Amygdala (tissue), 56 donors: Measurements from ENCODE around the gene HOXB9.

ENCODE experiments used
- DNase-seq, 56 donors: peaks; one replicate each; lab custom pipeline; 2025; lab: John Stamatoyannopoulos, UW

HOXB9 gene

GRCh38 chr17:48625495-48626244 is 488 bp downstream of the HOXB9 start:
- no peak for DNase-seq

- peak in 3 of 56 donors; percentile 2 to 8 (median 5) for DNase-seq
Measured at GRCh38 chr17:48624544-48625494, 1.3 kb downstream of the HOXB9 start.

- no peak for DNase-seq
Measured at GRCh38 chr17:48624118-48624517, 2.0 kb downstream of the HOXB9 start.

- DNase-seq, result no peak
Measured at GRCh38 chr17:48623583-48623982, 2.6 kb downstream of the HOXB9 start.

GRCh38 chr17:48622857-48623256 is 3.3 kb downstream of the HOXB9 start:
- no peak for DNase-seq

- DNase-seq, result no peak
Measured at GRCh38 chr17:48621410-48622392, 4.5 kb downstream of the HOXB9 start.

GRCh38 chr17:48620461-48621139 is 5.6 kb downstream of the HOXB9 start:
- DNase-seq, result no peak

GRCh38 chr17:48619826-48620449 is 6.2 kb downstream of the HOXB9 start:
- no peak for DNase-seq

- DNase-seq, result peak; percentile 3 to 86 (median 59)
Measured at GRCh38 chr17:48618256-48618896, 7.8 kb downstream of the HOXB9 start.

- DNase-seq, result no peak
Measured at GRCh38 chr17:48617471-48618255, 8.5 kb downstream of the HOXB9 start.

GRCh38 chr17:48616717-48617470 is 9.3 kb downstream of the HOXB9 start:
- no peak for DNase-seq

GRCh38 chr17:48615963-48616716 is 10.0 kb downstream of the HOXB9 start:
- DNase-seq, result no peak

GRCh38 chr17:48615047-48615962 is 10.9 kb downstream of the HOXB9 start, which contains the start of gene HOXB8:
Gene HOXB8 (minus strand): TSS chr17:48615292. CDS start chr17:48614704, 588 bp downstream.
- DNase-seq, result no peak

GRCh38 chr17:48613862-48614694 is 12.1 kb downstream of the HOXB9 start:
- DNase-seq, result no peak
